ENCODE data around the gene KMT2E.
"Not testable (repeated sequence)": the region's sequence is repeated elsewhere in the genome, so short reads cannot be mapped to it uniquely, and the experiment has no call there.

KMT2E gene

DNA sequence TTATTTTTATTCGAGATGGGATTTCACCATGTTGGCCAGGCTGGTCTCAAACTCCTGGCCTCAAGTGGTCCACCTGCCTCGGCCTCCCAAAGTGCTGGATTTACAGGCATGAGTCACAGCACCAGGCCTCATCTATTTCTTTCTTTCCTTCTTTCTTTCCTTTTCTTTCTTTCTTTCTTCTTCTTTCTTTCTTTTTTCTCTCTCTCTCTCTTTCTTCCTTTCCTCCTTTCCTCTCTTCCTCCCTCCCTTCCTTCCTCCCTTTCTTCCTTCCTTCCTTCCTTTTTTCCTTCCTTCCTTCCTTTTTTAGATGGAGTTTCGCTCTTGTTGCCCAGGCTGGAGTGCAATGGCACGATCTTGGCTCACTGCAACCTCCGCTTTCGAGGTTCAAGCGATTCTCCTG lies 36.9 kb downstream of the KMT2E start:
- peak overlapping the region; percentile 17 for H3K27ac Mint-ChIP-seq
- H3K36me3 Mint-ChIP-seq: peaks cover 100% of the 10 kb centered on the region
- ATAC-seq; H3K9me3 Mint-ChIP-seq; DNase-seq (ENCODE audit: low spot score in 2 of 2); H3K4me3 Mint-ChIP-seq: not testable (repeated sequence)
- H3K4me1 Mint-ChIP-seq: peaks cover 60% of the 10 kb centered on the region

DNA sequence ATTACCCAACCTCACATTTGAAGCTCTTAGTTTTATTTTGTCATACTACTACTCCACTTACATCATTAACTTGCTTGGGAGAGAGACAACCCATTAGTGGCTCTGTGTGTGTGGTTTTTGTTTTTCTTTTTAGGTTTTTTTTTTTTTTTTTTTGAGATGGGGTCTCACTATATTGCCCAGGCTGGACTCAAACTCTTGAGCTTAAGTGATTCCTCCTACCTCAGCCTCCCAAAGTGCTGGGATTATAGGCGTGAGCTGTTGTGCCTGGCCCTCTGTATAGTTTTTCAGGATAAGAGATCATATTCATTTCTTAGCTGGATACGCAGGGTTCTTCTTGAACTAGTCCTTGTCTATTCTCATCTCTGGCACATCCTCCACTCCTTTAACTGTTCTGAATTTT lies 41.1 kb downstream of the KMT2E start:
- DNase-seq (ENCODE audit: low spot score in 2 of 2): no peak
- H3K4me3 Mint-ChIP-seq: no peak overlapping the region
- H3K9me3 Mint-ChIP-seq: no peaks in the 10 kb centered on the region
- H3K4me1 Mint-ChIP-seq: peaks cover 66% of the 10 kb centered on the region
- H3K36me3 Mint-ChIP-seq: peaks cover 100% of the 10 kb centered on the region
- peak overlapping the region; percentile 56 for H3K27ac Mint-ChIP-seq
- ATAC-seq: no peak

DNA sequence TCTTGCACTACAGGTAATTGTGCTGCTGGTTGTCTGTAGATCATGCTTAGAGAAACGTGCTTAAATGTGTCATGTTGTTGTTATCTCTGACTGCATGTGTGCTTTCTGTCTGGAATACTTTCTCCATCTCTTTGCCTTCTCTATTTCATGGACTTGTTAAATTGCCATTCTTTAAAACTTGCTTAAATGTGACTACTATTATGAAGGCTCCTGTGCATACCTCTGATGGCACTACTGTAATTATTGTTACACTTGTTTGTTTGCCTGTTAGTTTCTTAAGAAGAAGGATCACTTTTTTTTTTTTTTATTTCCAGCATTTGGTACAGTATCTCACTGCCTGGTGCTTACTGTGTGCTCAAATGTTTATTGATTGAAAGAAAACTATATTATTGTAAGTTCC lies 41.6 kb downstream of the KMT2E start:
- no peak for ATAC-seq
- no peak overlapping the region for H3K4me3 Mint-ChIP-seq
- no peak for DNase-seq (ENCODE audit: low spot score in 2 of 2)
- H3K36me3 Mint-ChIP-seq: peaks cover 100% of the 10 kb centered on the region
- peaks cover 62% of the 10 kb centered on the region for H3K4me1 Mint-ChIP-seq
- no peaks in the 10 kb centered on the region for H3K9me3 Mint-ChIP-seq
- H3K27ac Mint-ChIP-seq: peak overlapping the region; percentile 52

DNA sequence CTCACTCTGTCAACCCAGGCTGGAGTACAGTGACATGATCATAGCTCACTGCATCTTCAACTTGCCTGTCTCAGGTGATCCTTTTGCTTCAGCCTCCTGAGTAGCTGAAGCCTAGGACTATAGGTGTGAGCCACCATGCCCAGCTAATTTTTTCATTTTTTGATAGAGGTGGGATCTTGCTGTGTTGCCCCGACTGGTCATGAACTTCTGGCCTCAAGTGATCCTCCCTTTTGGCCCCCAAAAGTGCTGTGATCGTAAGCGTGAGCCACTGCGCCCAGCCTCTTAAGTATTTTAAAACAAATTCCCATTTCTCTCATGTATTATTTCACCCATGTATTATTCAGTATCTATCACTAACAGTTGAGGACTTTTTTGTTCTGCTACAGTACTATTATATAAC lies 43.5 kb downstream of the KMT2E start:
- ATAC-seq (no peak), DNase-seq (ENCODE audit: low spot score in 2 of 2) (no peak)
- Mint-ChIP-seq H3K4me1 (peaks cover 54% of the 10 kb centered on the region), H3K4me3 (no peak overlapping the region), H3K9me3 (no peaks in the 10 kb centered on the region), H3K36me3 (peaks cover 100% of the 10 kb centered on the region), H3K27ac (peak overlapping the region; percentile 29)

DNA sequence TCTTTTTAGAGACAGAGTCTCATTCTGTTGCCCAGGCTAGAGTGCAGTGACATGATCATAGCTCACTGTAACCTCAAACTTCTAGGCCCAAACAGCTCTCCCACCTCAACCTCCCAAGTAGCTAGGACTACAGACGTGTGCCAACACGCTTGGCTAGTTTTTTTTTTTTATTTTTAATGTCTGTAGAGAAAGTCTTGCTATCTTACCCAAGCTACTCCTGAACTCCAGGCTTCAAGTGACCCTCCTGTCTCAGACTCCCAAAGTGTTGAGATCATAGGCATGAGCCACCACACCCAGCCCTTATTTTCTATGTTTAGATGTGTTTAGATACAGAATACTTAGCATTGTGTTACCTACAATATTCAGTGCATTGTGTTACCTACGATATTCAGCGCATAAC lies 46.4 kb downstream of the KMT2E start:
- Mint-ChIP-seq H3K9me3 (no peaks in the 10 kb centered on the region), H3K4me3 (no peak overlapping the region), H3K4me1 (peaks cover 56% of the 10 kb centered on the region), H3K36me3 (peaks cover 100% of the 10 kb centered on the region), H3K27ac (peak overlapping the region; percentile 54)
- DNase-seq (ENCODE audit: low spot score in 2 of 2) (no peak), ATAC-seq (no peak)

DNA sequence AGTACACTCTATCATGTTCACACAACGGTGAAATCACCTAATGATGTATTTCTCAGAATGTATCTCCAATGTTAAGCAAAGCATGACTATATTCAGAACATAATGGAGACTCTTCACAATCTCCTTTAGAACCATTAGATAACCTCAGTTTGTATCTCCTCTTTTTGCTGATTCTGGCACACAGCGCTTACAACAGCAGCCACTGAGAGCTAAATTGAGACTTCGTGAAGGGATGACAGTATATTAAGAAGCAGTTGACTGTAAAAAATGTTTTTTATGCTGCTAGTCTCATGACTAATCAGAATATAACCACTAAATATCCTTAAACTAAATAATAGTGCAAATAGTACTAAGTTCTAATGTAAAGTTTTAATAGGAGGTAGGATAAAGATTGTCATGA lies 46.9 kb downstream of the KMT2E start:
- no peak overlapping the region for H3K4me3 Mint-ChIP-seq
- DNase-seq (ENCODE audit: low spot score in 2 of 2) (no peak), ATAC-seq (no peak)
- peak overlapping the region; percentile 54 for H3K27ac Mint-ChIP-seq
- H3K9me3 Mint-ChIP-seq: no peaks in the 10 kb centered on the region
- H3K4me1 Mint-ChIP-seq: peaks cover 51% of the 10 kb centered on the region
- H3K36me3 Mint-ChIP-seq: peaks cover 100% of the 10 kb centered on the region

DNA sequence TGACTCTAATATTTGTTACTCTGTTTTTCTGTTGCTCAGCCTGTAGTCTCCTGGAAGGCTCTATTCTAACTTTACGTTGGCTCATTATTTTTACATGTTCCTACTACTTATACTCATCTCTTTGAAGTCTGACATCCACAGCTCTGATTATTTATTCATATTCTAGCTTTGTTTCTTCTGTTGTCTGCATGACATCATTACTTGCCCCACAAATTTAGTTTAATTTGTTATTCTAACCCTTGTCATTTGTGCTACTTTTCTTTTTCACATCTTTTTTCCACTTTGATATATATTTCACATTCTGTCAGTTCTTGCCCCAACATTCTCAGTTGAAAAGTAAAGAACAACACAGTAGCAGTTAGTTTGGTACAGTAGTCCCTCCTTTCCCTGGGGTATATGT lies 51.1 kb downstream of the KMT2E start:
- Mint-ChIP-seq H3K4me1 (peaks cover 26% of the 10 kb centered on the region), H3K4me3 (no peak overlapping the region), H3K9me3 (no peaks in the 10 kb centered on the region), H3K27ac (no peak overlapping the region), H3K36me3 (peaks cover 100% of the 10 kb centered on the region)
- no peak for ATAC-seq
- DNase-seq (ENCODE audit: low spot score in 2 of 2): no peak

DNA sequence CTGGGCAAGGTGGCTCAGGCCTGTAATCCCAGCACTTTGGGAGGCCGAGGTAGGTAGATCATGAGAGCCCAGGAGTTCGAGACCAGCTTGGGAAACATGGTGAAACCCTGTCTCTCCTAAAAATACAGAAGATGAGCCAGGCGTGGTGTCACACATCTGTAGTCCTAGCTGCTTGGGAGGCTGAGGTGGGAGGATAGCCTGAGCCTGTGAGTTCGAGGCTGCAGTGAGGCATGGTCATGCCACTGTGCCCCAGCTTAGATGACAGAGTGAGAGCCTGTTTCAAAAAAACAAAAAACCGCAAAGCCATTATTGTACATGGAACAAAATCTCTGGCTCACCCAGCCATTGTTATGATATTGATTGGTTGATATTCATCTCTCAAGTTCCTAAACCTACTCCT lies 53.7 kb downstream of the KMT2E start:
- H3K36me3 Mint-ChIP-seq: peaks cover 100% of the 10 kb centered on the region
- H3K4me3 Mint-ChIP-seq: no peak overlapping the region
- peaks cover 20% of the 10 kb centered on the region for H3K4me1 Mint-ChIP-seq
- no peaks in the 10 kb centered on the region for H3K9me3 Mint-ChIP-seq
- no peak for ATAC-seq
- no peak for DNase-seq (ENCODE audit: low spot score in 2 of 2)
- peak overlapping the region; percentile 12 for H3K27ac Mint-ChIP-seq

DNA sequence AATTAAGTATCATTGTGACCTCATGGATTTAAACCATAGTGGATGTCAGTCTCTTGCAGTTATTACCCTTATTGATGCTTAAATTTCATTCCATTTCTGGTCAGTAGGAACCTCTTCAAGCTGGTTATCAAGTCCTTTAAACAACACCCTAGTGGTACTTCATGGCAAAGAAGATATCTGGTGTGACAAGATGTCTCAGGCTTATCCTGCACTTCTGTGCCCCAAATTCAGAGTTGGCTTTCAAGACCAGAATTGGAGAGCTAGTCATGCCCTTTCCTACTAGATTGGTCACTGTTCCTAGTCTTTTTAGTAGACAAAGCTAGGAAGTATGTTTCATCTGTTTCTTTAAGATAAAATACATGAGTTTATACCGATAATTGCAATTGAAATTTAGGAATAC lies 54.9 kb downstream of the KMT2E start:
- Mint-ChIP-seq H3K9me3 (no peaks in the 10 kb centered on the region), H3K4me1 (peaks cover 9% of the 10 kb centered on the region), H3K4me3 (no peak overlapping the region), H3K36me3 (peaks cover 100% of the 10 kb centered on the region), H3K27ac (peak overlapping the region; percentile 50)
- DNase-seq (ENCODE audit: low spot score in 2 of 2) (no peak), ATAC-seq (no peak)

DNA sequence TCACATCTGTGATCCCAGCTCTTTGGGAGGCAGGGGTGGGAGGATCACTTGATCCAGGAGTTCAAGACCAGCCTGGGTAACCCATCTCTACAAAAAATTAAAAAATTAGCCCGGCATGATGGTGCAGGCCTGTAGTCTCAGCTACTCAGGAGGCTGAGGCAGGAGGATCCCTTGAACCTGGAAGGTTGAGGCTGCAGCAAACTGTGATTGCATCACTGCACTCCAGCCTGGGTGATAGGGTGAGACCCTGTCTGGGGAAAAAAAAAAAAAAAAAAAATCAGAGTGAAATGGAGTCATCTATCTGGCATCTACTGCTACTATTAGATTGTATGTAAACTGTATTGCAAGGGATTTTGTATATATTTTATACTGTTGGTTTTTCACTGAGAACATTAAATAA lies 59.1 kb downstream of the KMT2E start:
- no peak overlapping the region for H3K4me3 Mint-ChIP-seq
- no peaks in the 10 kb centered on the region for H3K9me3 Mint-ChIP-seq
- DNase-seq (ENCODE audit: low spot score in 2 of 2): no peak
- no peak for ATAC-seq
- peaks cover 100% of the 10 kb centered on the region for H3K36me3 Mint-ChIP-seq
- H3K27ac Mint-ChIP-seq: peak overlapping the region; percentile 37
- peaks cover 5% of the 10 kb centered on the region for H3K4me1 Mint-ChIP-seq

DNA sequence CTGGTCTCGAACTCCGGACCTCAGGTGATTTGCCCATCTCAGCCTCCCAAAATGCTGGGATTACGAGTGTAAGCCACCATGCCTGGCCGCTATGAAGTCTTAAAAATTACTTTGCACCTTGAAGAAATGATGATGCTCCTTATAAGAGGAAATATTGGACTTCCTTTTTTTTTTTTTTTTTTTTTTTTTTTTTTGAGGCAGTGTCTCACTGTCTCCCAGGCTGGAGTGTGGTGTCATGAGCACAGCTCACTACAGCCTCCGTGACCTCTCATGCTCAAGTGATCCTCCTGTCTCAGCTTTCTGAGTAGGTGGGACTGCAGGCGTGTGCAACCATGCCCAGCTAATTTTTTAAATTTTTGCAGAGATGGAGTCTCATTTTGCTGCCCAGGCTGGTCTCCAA lies 65.3 kb downstream of the KMT2E start:
- H3K36me3 Mint-ChIP-seq: peaks cover 100% of the 10 kb centered on the region
- no peak for ATAC-seq
- H3K4me3 Mint-ChIP-seq: no peak overlapping the region
- H3K4me1 Mint-ChIP-seq: peaks cover 11% of the 10 kb centered on the region
- H3K9me3 Mint-ChIP-seq: no peaks in the 10 kb centered on the region
- H3K27ac Mint-ChIP-seq: no peak overlapping the region
- DNase-seq (ENCODE audit: low spot score in 2 of 2): no peak

DNA sequence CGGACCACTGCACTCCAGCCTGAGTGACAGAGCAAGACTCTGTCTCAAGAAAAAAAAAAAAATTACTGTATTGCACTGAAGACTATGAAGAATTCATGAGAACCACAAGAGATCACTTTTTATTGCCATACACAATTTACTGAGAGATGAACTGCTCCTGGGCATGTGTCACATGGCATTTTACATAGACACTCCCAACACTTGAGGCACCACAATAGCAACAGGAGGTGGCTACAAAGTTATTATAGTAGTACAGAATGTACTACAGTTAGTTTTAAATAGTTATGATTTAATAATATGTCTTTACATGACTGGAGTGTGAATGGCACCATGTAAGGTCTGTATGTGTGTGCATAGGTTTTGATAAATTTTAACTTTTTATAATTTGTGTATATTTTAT lies 70.6 kb downstream of the KMT2E start:
- H3K27ac Mint-ChIP-seq: no peak overlapping the region
- H3K36me3 Mint-ChIP-seq: peaks cover 95% of the 10 kb centered on the region
- DNase-seq (ENCODE audit: low spot score in 2 of 2): no peak
- H3K4me1 Mint-ChIP-seq: peaks cover 35% of the 10 kb centered on the region
- no peak for ATAC-seq
- H3K9me3 Mint-ChIP-seq: no peaks in the 10 kb centered on the region
- no peak overlapping the region for H3K4me3 Mint-ChIP-seq

DNA sequence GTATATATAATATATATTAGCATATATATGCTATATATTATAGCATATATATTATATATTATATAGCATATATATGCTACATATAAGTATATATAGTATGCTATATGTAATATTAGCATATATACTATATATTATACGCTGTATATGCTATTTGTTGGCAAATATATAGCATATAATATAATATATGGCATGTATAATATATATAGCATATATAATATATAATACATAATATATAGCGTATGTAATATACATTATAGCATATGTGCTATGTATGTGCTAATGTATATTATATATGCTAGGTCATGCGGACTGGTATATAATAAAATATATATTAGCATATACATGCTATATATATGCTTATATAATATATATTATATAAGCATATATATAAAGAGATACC lies 72.8 kb downstream of the KMT2E start:
- Mint-ChIP-seq H3K36me3 (peaks cover 95% of the 10 kb centered on the region), H3K4me3 (no peak overlapping the region), H3K27ac (no peak overlapping the region), H3K9me3 (no peaks in the 10 kb centered on the region), H3K4me1 (peaks cover 41% of the 10 kb centered on the region)
- DNase-seq (ENCODE audit: low spot score in 2 of 2) (no peak), ATAC-seq (no peak)

DNA sequence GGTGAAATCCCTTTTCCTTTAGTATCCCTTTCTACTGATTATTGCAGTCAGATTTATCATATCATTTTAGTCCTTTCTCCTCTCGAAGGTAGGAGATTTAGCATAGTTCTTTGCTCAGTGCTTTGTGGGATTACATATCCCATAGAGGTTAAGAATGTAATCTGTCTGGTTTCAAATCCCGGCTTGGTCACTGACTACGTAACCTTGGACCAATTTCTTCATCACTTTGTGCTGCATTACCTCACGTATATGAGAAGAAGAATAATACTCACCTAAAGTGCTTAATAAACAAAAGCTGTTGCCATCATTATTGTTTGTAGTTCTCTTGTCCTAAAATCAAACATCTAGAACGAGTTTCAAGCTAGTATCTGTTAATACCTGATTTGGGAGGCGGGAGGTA lies 74.0 kb downstream of the KMT2E start:
- Mint-ChIP-seq H3K4me1 (peaks cover 38% of the 10 kb centered on the region), H3K36me3 (peaks cover 95% of the 10 kb centered on the region), H3K4me3 (no peak overlapping the region), H3K9me3 (no peaks in the 10 kb centered on the region), H3K27ac (peak overlapping the region; percentile 78)
- DNase-seq (ENCODE audit: low spot score in 2 of 2): no peak
- no peak for ATAC-seq

DNA sequence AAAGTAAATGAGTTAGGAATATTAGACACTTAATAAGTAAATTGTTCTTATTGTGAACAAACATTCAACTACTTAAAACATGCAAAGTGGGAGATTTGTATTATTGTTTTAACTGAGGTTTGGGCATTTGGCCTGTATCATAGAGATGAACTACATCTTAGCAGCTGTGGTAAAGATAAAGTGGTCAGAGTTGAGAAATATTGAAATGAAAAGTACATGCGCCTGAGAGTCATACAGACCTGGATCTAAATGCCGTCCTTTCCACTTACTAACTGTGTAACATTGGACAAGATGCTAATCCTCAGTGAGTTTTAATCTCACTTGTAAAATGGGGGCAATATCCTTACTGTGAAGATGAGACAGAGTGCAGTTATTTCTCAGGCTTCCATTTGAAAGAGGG lies 74.5 kb downstream of the KMT2E start:
- peaks cover 95% of the 10 kb centered on the region for H3K36me3 Mint-ChIP-seq
- H3K4me1 Mint-ChIP-seq: peaks cover 35% of the 10 kb centered on the region
- peak overlapping the region; percentile 78 for H3K27ac Mint-ChIP-seq
- ATAC-seq: peak; percentile 55
- no peak overlapping the region for H3K4me3 Mint-ChIP-seq
- no peak for DNase-seq (ENCODE audit: low spot score in 2 of 2)
- no peaks in the 10 kb centered on the region for H3K9me3 Mint-ChIP-seq

DNA sequence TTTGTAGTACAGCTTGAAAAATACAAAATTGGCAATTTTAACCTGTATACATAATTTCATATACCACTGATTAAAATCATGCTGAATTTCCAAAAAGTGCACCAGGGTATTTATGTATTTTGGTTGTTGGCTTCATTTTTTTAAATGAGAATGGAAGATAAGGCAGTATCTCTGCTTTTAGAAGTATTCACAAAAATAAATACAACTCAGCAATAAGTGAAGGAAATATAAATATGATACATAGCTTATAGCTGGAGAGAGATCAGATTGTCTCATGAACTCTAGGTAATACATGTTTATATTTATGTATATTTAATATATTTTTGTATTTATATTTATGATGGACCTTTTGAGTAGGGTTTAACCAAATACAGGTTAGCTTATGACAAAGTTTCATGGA lies 81.0 kb downstream of the KMT2E start:
- H3K9me3 Mint-ChIP-seq: no peaks in the 10 kb centered on the region
- H3K27ac Mint-ChIP-seq: peak overlapping the region; percentile 46

DNA sequence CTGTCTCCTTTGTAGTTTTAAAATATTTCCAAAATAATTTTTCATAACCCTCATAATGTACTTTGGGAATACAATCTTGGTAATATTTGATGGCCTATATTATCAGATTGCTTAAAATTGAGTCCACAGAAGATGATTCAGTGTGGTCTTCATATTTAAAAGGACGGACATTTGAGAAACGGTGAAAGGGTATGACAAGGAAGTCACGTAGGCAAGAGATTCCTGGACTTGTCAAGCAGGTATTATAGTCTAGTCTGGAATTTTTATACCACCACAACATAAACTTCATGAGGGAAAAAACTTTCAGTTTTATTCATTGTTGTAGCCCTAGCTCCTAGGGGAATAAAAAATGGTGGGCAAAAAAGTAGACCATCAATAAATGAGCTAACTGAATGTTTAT lies 82.3 kb downstream of the KMT2E start:
- peaks cover 100% of the 10 kb centered on the region for H3K36me3 Mint-ChIP-seq

More for the DNA sequence above, 81.0 kb downstream of the KMT2E start:
- DNase-seq (ENCODE audit: low spot score in 2 of 2) (no peak), ATAC-seq (no peak)
- Mint-ChIP-seq H3K4me1 (peaks cover 23% of the 10 kb centered on the region), H3K4me3 (no peak overlapping the region), H3K36me3 (peaks cover 100% of the 10 kb centered on the region)

More for the DNA sequence above, 82.3 kb downstream of the KMT2E start:
- ATAC-seq: no peak
- peaks cover 29% of the 10 kb centered on the region for H3K4me1 Mint-ChIP-seq
- H3K9me3 Mint-ChIP-seq: no peaks in the 10 kb centered on the region
- no peak for DNase-seq (ENCODE audit: low spot score in 2 of 2)
- H3K27ac Mint-ChIP-seq: peak overlapping the region; percentile 46
- no peak overlapping the region for H3K4me3 Mint-ChIP-seq
